Psoas muscle (tissue), 8 donors: Measurements from ENCODE around the gene CERS6. TPM values are rescaled to one million over a fixed set of nuclear protein-coding genes. Genes with fewer than 3 reads are reported as not detected.

ENCODE experiments used
- ATAC-seq, 4 donors: fragments of 200-7000 bp; cut with Tn5 transposase; one replicate each; pipeline ENCODE4 v1.9.1; 2020; ENCODE audit warnings: moderate library complexity in 3 of 4, mild to moderate bottlenecking in 2 of 4
- DNase-seq, 2 donors: peaks; one replicate each; pipeline ENCODE4 v3.0.0-alpha.2; 2020
- H3K27ac ChIP-seq: fragments of 200-600 bp; one replicate; pipeline ENCODE4 v1.8.0; 2022
- H3K27me3 ChIP-seq, 3 donors: fragments of 200-600 bp in 1 of 3; one replicate each; pipeline versions ENCODE4 v1.6.1 to v1.8.0; 2013 to 2022; ENCODE audit warnings: low read length in 2 of 3, mild to moderate bottlenecking in 2 of 3, moderate library complexity in 1 of 3; ENCODE audit not compliant: insufficient read depth in 3 of 3
- H3K36me3 ChIP-seq, 2 donors: fragments of 200-600 bp in 1 of 2; one replicate each; pipeline versions ENCODE4 v1.6.1 to v1.8.0; 2013 to 2022; ENCODE audit warnings: low read depth in 1 of 2, mild to moderate bottlenecking in 1 of 2, moderate library complexity in 1 of 2; ENCODE audit not compliant: insufficient read depth in 1 of 2
- H3K4me1 ChIP-seq: fragments of 200-600 bp; one replicate; pipeline ENCODE4 v1.8.0; 2022
- H3K4me3 ChIP-seq: fragments of 200-600 bp; one replicate; pipeline ENCODE4 v1.8.0; 2022; ENCODE audit warnings: mild to moderate bottlenecking
- H3K9me3 ChIP-seq: fragments of 200-600 bp; one replicate; pipeline ENCODE4 v1.8.0; 2022
- CTCF ChIP-seq: fragments of 200-600 bp; IDR thresholded peaks from one replicate; pipeline ENCODE4 v1.8.0; 2022; ENCODE audit warnings: antibody characterized with exemption
- WGBS, 3 donors: extraction: QIAGEN DNeasy Blood & Tissue Kit; methylation state at CpG; one replicate each; pipeline versions ENCODE4 v1.1.6 to v1.1.7; 2013; 5-methylcytosine and 5-hydroxymethylcytosine counted together
- intact Hi-C, 2 donors: fragments of 100-400 bp; cut with DNase I; formaldehyde crosslinking; loops; one replicate each; pipeline versions ENCODE4 v1.11.0 to v1.14.2; 2022
- polyA plus RNA-seq, 3 donors: library from polyadenylated mRNA; stranded (reverse); fragments of 200-250 nt; gene quantifications; one replicate each; pipeline ENCODE4 v1.2.3, GENCODE V29; 2013
- total RNA-seq, 4 donors: library from RNA; stranded (reverse); fragmentation: NEBNext Ultra II Directional in 2 of 4; extraction: Animal tissue kit (Norgen Biotek cat#: 25700) in 2 of 4; gene quantifications; one replicate each; pipeline versions ENCODE4 v1.2.1 to v1.2.4, GENCODE V29; 2021 to 2023
- donor health status: healthy with polysubstance abuse.
- donor health status: DM: no; HTN: no; CAD: no; lungs with moderate emphysema.
- donor health status: Bipolar disorder and iron deficiency.
- donor health status: healthy.
- donor health status: DM: yes; HTN: yes; CAD: no.
- donor health status: DM: no; HTN: no; CAD: no.
- donor health status: DM: no; HTN: no; CAD: no.
- donor health status: DM: yes; HTN: yes; CAD: no.

The CERS6 gene
- total and polyA plus RNA-seq, 7 donors = 4.8 to 18.1 (median 11.2) TPM

GRCh38 chr2:168429988-168430387 lies 26.1 kb upstream of the CERS6 start:
- no peak for DNase-seq
- no peak for TF ChIP-seq CTCF
- ATAC-seq = no peak
- Histone ChIP-seq H3K27me3 (no peaks in the 10 kb centered on the region), H3K9me3 (no peaks in the 10 kb centered on the region), H3K36me3 (no peaks in the 10 kb centered on the region), H3K4me3 (no peak overlapping the region), H3K27ac (no peak overlapping the region), H3K4me1 (no peaks in the 10 kb centered on the region)
- WGBS, 3 donors = 77 to 82% (median 78%) methylated on average over 6 of the region's 6 CpGs
- intact Hi-C loops = no loop called here

- H3K4me3 ChIP-seq = no peak overlapping the region
- no peaks in the 10 kb centered on the region for H3K27me3 ChIP-seq
- TF ChIP-seq CTCF = no peak
- WGBS, 3 donors = 51 to 63% (median 53%) methylated on average over 3 of the region's 3 CpGs
- no peaks in the 10 kb centered on the region for H3K4me1 ChIP-seq
- no peak for DNase-seq
- no peak overlapping the region for H3K27ac ChIP-seq
- H3K36me3 ChIP-seq = no peaks in the 10 kb centered on the region
- intact Hi-C loops = no loop called here
- no peaks in the 10 kb centered on the region for H3K9me3 ChIP-seq
- no peak for ATAC-seq
These were observed 25.6 kb upstream of the CERS6 start for GRCh38 chr2:168430431-168430830.

- no peak for TF ChIP-seq CTCF
- Histone ChIP-seq H3K36me3 (no peaks in the 10 kb centered on the region), H3K4me3 (no peak overlapping the region), H3K9me3 (no peaks in the 10 kb centered on the region), H3K4me1 (no peaks in the 10 kb centered on the region), H3K27ac (no peak overlapping the region), H3K27me3 (no peaks in the 10 kb centered on the region)
- ATAC-seq (peak in 1 of 4 donors; percentile 81), DNase-seq (no peak)
- intact Hi-C loops = no loop called here
- 71 to 78% (median 76%) methylated on average over 1 of the region's 1 CpG for WGBS, 3 donors
These were observed 24.6 kb upstream of the CERS6 start for GRCh38 chr2:168431301-168432024.

- no peak overlapping the region for H3K4me3 ChIP-seq
- no peaks in the 10 kb centered on the region for H3K9me3 ChIP-seq
- H3K27me3 ChIP-seq = no peaks in the 10 kb centered on the region
- no peaks in the 10 kb centered on the region for H3K4me1 ChIP-seq
- intact Hi-C loops = no loop called here
- DNase-seq = no peak
- 86 to 92% (median 91%) methylated on average over 3 of the region's 3 CpGs for WGBS, 3 donors
- no peak for ATAC-seq
- H3K27ac ChIP-seq = no peak overlapping the region
- H3K36me3 ChIP-seq = no peaks in the 10 kb centered on the region
- TF ChIP-seq CTCF = no peak
These were observed 24.0 kb upstream of the CERS6 start for GRCh38 chr2:168432100-168432499.
